Upper lobe of right lung (tissue), 1 donor: ENCODE results near the gene MAPK14. TPM values are rescaled to one million over a fixed set of nuclear protein-coding genes. Genes with fewer than 3 reads are reported as not detected.

Experiments used
- ATAC-seq: fragments of 200-7000 bp; cut with Tn5 transposase; one replicate; pipeline ENCODE4 v1.9.1; 2020; ENCODE audit warnings: mild to moderate bottlenecking, moderate library complexity
- DNase-seq: peaks from one replicate; pipeline ENCODE4 v3.0.0-alpha.2; 2020
- H3K27ac ChIP-seq: fragments of 200-600 bp; one replicate; pipeline ENCODE4 v1.8.0; 2022
- H3K27me3 ChIP-seq: fragments of 200-600 bp; one replicate; pipeline ENCODE4 v1.8.0; 2022; ENCODE audit warnings: mild to moderate bottlenecking
- H3K36me3 ChIP-seq: fragments of 200-600 bp; one replicate; pipeline ENCODE4 v1.8.0; 2022
- H3K4me1 ChIP-seq: fragments of 200-600 bp; one replicate; pipeline ENCODE4 v1.8.0; 2022
- H3K4me3 ChIP-seq: fragments of 200-600 bp; one replicate; pipeline ENCODE4 v1.8.0; 2022; ENCODE audit warnings: mild to moderate bottlenecking
- H3K9me3 ChIP-seq: fragments of 200-600 bp; one replicate; pipeline ENCODE4 v1.8.0; 2022
- CTCF ChIP-seq: fragments of 200-600 bp; IDR thresholded peaks from one replicate; pipeline ENCODE4 v1.8.0; 2022; ENCODE audit warnings: antibody characterized with exemption
- intact Hi-C: fragments of 100-400 bp; cut with DNase I; formaldehyde crosslinking; loops from one replicate; pipeline ENCODE4 v1.11.0; 2022
- total RNA-seq: library from RNA; stranded (reverse); fragmentation: NEBNext Ultra II Directional; extraction: Animal tissue kit (Norgen Biotek cat#: 25700); gene quantifications from one replicate; pipeline ENCODE4 v1.2.1, GENCODE V29; 2021
- donor health status: DM: no; HTN: yes; CAD: no; lungs with severe emphysema.

MAPK14 gene
- total RNA-seq, 1 donor from 2014 or later = 60.6 TPM

- TF ChIP-seq CTCF = no peak
- intact Hi-C loops = no loop called here
- Histone ChIP-seq H3K9me3 (no peaks in the 10 kb centered on the region), H3K27me3 (no peaks in the 10 kb centered on the region), H3K27ac (no peak overlapping the region), H3K4me1 (peaks cover 40% of the 10 kb centered on the region), H3K36me3 (peaks cover 9% of the 10 kb centered on the region), H3K4me3 (no peak overlapping the region)
- ATAC-seq = peak; percentile 24
- DNase-seq = no peak
Observed at GRCh38 chr6:36064770-36065396, 37.3 kb downstream of the MAPK14 start.

GRCh38 chr6:36065916-36066315 is 38.3 kb downstream of the MAPK14 start:
- Histone ChIP-seq H3K36me3 (no peaks in the 10 kb centered on the region), H3K9me3 (no peaks in the 10 kb centered on the region), H3K4me3 (no peak overlapping the region), H3K27ac (no peak overlapping the region), H3K4me1 (peaks cover 43% of the 10 kb centered on the region), H3K27me3 (no peaks in the 10 kb centered on the region)
- TF ChIP-seq CTCF = no peak
- no peak for ATAC-seq
- DNase-seq = no peak
- intact Hi-C loops = no loop called here

GRCh38 chr6:36066817-36067216 is 39.2 kb downstream of the MAPK14 start:
- H3K4me1 ChIP-seq = peaks cover 40% of the 10 kb centered on the region
- no peak for DNase-seq
- no peak for TF ChIP-seq CTCF
- no peak for ATAC-seq
- H3K4me3 ChIP-seq = no peak overlapping the region
- H3K36me3 ChIP-seq = no peaks in the 10 kb centered on the region
- no peaks in the 10 kb centered on the region for H3K27me3 ChIP-seq
- H3K9me3 ChIP-seq = no peaks in the 10 kb centered on the region
- H3K27ac ChIP-seq = no peak overlapping the region
- intact Hi-C loops = no loop called here

GRCh38 chr6:36067374-36068011 is 39.9 kb downstream of the MAPK14 start:
- Histone ChIP-seq H3K27me3 (no peaks in the 10 kb centered on the region), H3K9me3 (no peaks in the 10 kb centered on the region), H3K4me1 (peaks cover 37% of the 10 kb centered on the region), H3K27ac (no peak overlapping the region), H3K4me3 (no peak overlapping the region), H3K36me3 (no peaks in the 10 kb centered on the region)
- no peak for DNase-seq
- no peak for TF ChIP-seq CTCF
- intact Hi-C loops = no loop called here
- no peak for ATAC-seq

GRCh38 chr6:36068012-36068392 is 40.4 kb downstream of the MAPK14 start:
- Histone ChIP-seq H3K4me3 (no peak overlapping the region), H3K36me3 (no peaks in the 10 kb centered on the region), H3K9me3 (no peaks in the 10 kb centered on the region), H3K27ac (no peak overlapping the region), H3K27me3 (no peaks in the 10 kb centered on the region), H3K4me1 (peaks cover 37% of the 10 kb centered on the region)
- intact Hi-C loops = no loop called here
- no peak for ATAC-seq
- no peak for DNase-seq
- no peak for TF ChIP-seq CTCF
